Measurements from ENCODE around the gene DOCK4.

DOCK4 gene

DNA sequence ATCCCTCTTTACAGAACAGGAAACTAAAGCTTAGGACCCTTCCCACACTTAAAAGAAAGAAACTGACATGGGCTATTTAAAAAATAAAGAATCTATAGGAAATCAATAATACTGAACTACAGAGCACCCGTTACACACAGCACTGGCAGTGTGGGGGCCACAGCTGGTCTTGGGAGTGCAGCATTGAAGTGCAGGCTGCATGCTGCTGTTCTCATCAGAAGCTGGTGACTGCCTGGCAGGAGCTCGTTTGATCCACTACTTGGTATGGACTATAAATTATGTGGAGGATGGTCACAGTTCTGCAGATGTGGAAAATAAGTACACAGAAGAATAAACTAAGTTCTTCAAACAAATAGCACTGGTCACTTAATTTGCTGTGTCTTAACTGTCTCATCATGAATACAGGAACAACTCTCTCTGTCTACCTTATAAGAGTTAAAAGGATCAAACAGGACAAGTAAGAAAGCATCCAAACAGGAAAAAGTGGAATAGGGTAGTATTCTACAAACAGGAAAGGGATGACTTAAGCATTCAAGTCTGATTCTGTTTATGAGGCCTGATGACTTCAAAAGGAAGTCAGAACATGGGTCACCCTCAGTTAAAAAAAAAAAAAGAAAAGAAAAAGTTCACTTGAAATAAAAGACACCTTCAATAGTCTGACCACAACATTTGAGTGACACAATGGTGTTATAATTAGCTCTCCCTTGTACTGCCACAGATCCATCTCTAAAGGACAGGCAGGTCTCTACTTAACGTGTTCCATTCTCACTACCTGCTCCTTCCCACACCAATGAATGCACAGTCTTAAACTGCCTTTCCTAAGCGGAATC is 21.0 kb downstream of the DOCK4 start:
- DNase-seq: no peak

DNA sequence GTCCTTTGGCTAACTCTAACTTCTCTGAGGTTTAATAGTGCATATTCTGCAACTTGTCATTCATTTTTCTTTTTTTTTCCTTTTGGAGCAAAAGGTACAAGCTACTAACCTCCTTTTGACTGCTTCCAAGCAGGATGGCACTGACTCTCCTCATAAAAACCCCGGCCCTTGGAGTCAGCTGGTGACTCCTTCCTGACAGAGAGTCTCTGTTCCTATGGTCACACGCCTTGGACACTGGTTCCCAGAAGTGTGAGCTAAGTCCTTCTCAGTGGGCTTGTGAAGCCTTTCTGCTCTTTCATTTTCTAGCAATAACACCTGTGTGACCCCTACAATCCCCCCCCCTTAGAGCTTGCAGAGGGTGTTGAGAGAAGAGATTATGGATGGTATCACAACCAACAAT is 21.7 kb downstream of the DOCK4 start:
- no peak for DNase-seq

- DNase-seq: no peak
These were observed 22.9 kb downstream of the DOCK4 start for GRCh38 chr7:112183266-112183665.

DNA sequence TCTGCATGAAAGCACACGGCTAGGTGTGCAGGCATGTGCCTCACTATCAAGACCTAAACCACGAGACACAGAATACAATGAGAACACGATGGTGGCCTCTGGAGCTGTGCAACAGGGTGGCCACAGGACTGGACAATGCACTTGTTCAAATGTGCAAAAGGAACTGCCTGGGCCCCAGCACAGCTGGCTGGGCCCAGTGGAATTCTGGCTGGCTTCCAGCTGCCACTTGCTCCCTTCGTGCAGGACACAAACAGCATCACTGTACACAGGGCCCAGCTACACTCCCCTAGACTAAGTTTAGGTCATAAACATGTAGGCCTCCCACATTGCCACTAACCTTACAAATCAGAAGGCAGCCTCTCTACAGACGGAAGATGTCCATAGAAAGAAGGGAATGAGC is 23.4 kb downstream of the DOCK4 start:
- no peak for DNase-seq

GRCh38 chr7:112180223-112180622 is 26.0 kb downstream of the DOCK4 start:
- no peak for DNase-seq

DNA sequence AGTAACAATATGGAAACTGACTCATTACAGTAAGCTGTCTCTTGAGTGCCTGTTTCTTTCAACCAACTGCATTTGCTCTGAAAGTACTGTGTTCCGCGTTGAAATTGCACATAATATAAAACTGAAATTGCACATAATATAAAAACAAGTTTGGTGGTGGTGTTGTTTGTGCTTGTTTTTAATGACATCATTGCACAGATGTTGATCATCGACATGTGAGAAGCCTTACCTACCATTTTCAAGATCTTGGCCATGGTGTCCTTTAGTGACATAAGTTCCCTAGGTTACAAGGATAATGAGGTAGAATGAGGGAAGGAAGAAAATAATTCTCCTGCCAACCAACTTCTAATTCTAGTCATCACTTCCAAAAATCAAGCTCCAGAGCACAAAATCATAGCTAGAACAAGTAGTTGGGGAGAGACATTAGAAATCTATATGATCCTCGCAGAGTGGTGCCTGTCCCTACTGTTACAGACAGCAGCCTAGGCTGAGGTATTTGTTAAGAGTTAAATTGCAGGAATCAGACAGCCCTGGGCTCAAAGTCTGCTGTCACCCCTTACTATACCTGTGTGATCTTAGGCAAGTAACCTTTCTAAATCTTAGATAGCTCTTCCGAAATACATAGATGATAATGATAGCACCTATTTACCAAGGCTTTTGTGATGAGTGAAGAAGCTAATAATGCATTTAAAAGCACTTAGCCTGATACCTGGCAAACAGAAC is 29.3 kb downstream of the DOCK4 start:
- no peak for DNase-seq

- DNase-seq: no peak
These were observed 30.0 kb downstream of the DOCK4 start for GRCh38 chr7:112176241-112176640.

GRCh38 chr7:112174192-112174591 is 32.0 kb downstream of the DOCK4 start:
- no peak for DNase-seq

DNA sequence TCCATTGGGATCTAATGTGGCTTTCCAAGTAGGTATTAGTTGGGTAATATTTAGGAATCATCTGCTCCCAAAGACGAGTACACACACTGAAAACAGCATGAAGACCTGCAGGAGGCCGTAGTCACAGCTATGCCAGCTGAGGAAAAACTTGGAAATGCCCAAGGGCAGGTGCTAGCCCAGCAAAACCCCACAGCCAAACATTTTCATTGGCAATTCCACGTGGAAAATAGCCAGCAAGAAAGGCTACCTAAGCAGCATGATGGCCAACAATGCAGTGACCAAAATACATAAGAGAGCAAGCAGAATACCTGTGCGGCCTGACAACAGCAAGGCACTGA is 32.7 kb downstream of the DOCK4 start:
- DNase-seq: no peak

DNA sequence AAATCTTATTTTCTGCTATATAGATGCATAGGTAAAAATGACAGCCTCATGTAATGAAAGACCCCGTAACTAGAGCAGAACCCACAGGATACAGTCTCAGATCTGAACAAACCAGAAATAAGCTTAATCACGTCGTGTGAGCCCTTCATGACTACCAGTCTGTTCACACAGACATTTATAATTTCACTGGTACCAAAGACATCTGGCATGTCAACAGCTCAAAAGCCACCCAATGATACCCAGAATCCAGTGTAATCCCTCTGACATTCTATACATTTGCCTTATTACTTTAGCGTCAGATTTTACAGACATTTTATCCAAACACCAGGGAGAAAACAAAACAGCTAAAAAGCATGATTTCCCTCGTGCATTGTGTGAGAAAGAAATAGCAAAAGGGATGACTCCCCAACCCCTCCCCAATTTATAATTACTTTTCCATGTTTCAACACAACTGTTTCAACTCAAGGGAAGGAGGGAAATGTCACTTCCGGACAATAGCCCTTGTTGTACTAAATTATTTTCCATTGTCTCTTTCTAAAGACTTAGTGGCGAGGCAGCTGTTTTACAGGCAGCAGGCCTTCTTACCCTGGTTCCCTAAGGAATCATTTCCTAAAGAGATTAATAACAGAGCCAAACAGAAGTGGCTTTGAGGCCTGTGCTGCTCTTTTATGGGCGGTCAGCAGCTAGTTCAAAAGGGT is 33.2 kb downstream of the DOCK4 start:
- no peak for DNase-seq

DNA sequence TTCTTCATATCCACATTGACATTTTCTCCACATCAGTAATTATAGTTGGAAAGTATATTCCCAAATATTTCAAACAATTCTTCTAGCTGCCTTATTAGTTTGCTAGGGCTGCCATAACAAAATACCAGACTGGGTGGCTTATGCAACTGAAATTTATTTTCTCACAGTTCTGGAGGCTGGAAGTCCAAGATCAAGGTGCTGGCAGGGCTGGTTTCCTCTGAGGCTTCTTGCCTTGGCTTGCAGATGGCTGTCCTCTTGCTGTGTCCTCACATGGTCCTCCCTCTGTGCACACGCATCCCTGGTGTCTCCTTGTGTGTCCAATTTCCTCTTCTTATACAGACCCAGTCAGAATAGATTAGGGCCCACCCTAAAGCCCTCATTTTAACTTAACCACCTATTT is 34.5 kb downstream of the DOCK4 start:
- DNase-seq: no peak

DNA sequence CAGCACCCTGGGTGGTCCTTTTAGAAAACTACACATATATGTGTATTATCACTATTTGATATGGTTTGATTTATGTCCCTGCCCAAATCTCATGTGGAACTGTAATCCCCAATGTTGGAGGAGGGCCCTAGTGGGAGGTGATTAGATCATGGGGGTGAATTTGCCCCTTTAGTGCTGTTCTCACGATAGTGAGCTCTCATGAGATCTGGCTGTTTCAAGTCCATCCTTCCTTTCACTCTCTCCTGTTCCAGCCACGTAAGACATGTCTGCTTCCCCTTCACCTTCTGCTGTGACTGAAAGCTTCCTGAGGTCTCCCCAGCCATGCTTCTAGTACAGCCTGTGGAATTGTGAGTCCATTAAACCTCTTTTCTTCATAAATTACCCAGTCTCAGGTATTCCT is 37.3 kb downstream of the DOCK4 start:
- no peak for DNase-seq

- DNase-seq: no peak
These were observed 39.1 kb downstream of the DOCK4 start for GRCh38 chr7:112167147-112167546.

GRCh38 chr7:112162784-112163506 is 43.3 kb downstream of the DOCK4 start:
- no peak for DNase-seq

- no peak for DNase-seq
These were observed 43.9 kb downstream of the DOCK4 start for GRCh38 chr7:112162142-112162766.

DNA sequence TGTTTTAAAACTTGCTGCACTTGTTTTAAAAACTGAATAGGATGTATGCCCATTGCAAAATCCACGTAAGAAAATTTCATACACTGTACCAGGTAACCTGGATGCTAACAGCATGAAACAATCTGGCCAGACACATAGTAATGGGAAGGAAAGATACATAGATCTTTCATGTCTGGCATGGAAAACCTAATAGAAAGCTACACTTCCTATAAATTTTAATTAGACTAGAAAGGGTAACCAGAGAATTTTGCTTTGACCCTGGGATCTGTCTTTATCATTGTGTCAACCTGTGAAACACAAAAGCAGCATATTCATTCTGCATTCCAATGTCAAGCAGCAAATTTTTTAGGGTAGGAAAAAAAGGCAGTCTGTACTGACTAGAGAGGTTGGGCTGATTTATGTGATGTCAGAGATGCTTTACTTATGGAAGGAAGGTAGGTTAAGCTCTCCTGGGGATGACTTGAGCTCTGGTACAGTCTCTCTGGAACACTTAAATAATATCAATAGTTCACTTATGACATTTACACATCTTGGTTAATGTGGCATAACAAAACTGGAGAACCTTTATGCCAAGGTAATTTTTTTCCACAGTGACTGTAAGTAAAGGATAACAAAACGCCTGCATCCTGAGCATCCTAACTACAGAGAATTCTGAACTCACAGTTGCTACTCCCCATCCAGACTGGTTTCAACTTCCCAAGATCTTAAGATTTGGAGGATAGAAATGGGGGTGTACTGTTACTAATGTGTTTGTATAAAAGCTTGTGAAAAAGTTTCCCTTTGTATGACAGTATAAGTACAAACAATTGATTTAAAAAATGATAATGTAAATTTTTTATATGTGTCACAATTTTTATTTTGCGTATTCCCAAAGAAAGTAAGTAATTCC is 44.7 kb downstream of the DOCK4 start:
- no peak for DNase-seq

- DNase-seq: no peak
These were observed 45.4 kb downstream of the DOCK4 start for GRCh38 chr7:112160771-112161150.

DNA sequence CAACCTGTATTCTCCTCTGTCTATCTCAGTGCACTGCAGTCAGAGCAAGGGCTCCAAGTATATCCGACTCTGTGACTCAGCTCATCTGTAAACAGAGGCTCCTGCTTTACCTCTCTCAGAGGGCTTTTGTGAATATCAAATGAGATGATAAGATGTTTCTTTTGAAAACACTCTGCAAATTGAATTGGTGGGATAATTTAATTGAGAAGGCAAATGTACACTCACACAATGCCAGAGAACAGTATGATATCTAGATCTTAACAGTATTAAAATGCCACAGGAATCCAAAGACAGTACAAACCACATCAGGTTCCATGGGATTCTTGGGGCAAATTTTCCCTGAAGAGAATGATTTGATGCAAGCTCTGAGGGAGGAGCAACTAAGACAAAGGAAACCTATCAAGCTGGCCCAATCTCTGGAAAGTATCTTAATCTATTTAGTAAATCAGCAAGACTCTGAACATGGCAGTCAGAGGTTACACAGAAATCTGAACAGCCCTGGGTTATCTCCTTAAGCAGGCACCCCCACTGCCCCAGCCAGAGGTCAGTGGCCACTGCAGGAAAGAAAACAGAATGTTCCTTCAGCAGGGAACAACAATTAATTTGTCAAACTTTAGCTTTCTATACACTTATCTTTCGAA is 45.9 kb downstream of the DOCK4 start:
- no peak for DNase-seq

DNA sequence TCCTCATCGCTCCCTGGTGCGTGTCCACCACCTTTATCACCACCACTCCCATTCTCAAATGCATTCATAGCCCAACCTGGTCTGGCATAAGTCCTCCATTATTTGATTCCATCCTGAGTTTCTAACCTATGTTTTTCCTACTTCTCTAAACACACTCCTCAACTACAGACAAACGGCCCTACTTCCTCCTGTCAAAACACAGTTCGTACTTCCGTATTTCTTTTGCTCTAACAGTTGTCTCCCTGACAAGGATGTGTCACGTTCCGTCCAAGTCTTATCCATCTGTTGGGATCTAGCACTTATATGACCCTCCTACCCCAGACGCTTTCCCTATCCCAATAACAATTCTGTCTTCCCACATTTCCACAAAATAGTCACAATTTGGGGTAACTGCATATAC is 46.8 kb downstream of the DOCK4 start:
- no peak for DNase-seq

DNA sequence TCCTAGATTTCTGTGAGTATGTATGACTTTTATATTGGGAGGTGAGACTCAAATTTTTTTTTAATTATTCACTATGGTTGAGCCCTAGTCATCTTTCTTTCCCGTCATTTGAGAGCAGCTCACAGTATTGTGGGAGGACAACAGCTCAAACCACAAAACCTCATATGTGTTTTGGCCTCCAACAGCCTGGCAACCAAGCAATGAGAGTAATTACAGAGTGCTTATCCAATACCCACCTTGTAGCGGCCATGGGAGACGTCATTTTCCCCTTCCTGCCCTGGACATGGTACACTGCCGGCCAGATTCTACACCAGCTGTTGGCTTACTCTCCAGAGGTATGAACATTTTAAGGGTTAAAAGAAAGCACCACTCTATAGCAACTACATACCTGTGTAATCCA is 49.1 kb downstream of the DOCK4 start:
- no peak for DNase-seq

DNA sequence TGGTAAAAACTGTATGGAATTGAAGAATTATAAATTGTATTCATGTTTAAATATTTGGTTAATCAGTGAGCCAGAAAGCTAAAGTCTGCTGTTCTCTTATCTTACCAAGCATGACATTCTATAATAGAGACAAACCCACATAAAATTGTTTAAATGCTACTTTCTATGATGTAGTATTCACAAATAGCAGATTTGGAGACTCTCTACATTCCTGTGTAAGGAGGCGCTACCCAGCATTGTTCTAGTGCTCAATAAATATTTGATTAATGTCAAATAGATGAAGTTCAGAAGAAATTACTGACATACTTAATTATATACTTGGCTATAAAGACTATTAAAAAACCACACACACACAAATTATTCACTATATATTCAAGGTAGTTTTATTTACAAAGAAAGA is 49.8 kb downstream of the DOCK4 start:
- no peak for DNase-seq
